Osteoblast (primary cell): ENCODE data around the gene KIF13A. TPM values are rescaled to one million over a fixed set of nuclear protein-coding genes. Genes with fewer than 3 reads are reported as not detected.
"Not testable (repeated sequence)": the region's sequence is repeated elsewhere in the genome, so short reads cannot be mapped to it uniquely, and the experiment has no call there.

ENCODE experiments used
- DNase-seq: peaks from one replicate; pipeline ENCODE4 v3.0.0; 2011; ENCODE audit warnings: low spot score, mixed read lengths; ENCODE audit not compliant: insufficient read length; ENCODE audit errors: missing footprints
- H2AFZ ChIP-seq: 2 replicates; pipeline ENCODE4 v1.6.0; 2011; ENCODE audit warnings: mild to moderate bottlenecking, low read length
- H3K27ac ChIP-seq: 2 replicates; pipeline ENCODE4 v1.5.1; 2011; ENCODE audit warnings: mild to moderate bottlenecking, low read depth, low read length, moderate library complexity
- H3K27me3 ChIP-seq: 2 replicates; pipeline ENCODE4 v1.6.0; 2012; ENCODE audit warnings: mild to moderate bottlenecking, control low read depth, inconsistent platforms, low read length, moderate library complexity; ENCODE audit not compliant: insufficient read depth
- H3K36me3 ChIP-seq: 2 replicates; pipeline ENCODE4 v1.5.1; 2011; ENCODE audit warnings: mild to moderate bottlenecking, low read length, control low read depth, moderate library complexity; ENCODE audit not compliant: insufficient read depth
- H3K4me1 ChIP-seq: 2 replicates; pipeline ENCODE4 v1.5.1; 2011; ENCODE audit warnings: mild to moderate bottlenecking, low read length, control low read depth, moderate library complexity; ENCODE audit not compliant: insufficient read depth
- H3K4me2 ChIP-seq: 2 replicates; pipeline ENCODE4 v1.6.0; 2011; ENCODE audit warnings: mild to moderate bottlenecking, low read length; ENCODE audit not compliant: insufficient read depth
- H3K4me3 ChIP-seq: fragments of 200-600 bp; sonication (generic); 3 replicates; pipeline ENCODE4 v1.5.1; 2012; ENCODE audit warnings: mild to moderate bottlenecking, low read length, inconsistent platforms; ENCODE audit not compliant: insufficient read depth
- H3K79me2 ChIP-seq: 2 replicates; pipeline ENCODE4 v1.6.0; 2012; ENCODE audit warnings: mild to moderate bottlenecking, low read length, control low read depth, inconsistent platforms; ENCODE audit not compliant: insufficient read depth
- H3K9me3 ChIP-seq: 2 replicates; pipeline ENCODE4 v1.5.1; 2011; ENCODE audit warnings: low read depth, low read length, control low read depth
- H4K20me1 ChIP-seq: 2 replicates; pipeline ENCODE4 v1.6.0; 2012; ENCODE audit warnings: mild to moderate bottlenecking, low read length, control low read depth; ENCODE audit not compliant: insufficient read depth
- CTCF ChIP-seq: IDR thresholded peaks from 2 replicates; pipeline ENCODE4 v1.5.1; 2011; ENCODE audit warnings: mild to moderate bottlenecking, low read depth, low read length, moderate library complexity; ENCODE audit errors: extremely low read depth
- total RNA-seq: library from RNA; depleted of rRNA; stranded (reverse); fragments of >200 nt; gene quantifications from 2 replicates; pipeline ENCODE4 v1.2.3, GENCODE V29; 2012

The KIF13A gene
- total RNA-seq, 1 donor = 61.5 TPM

GRCh38 chr6:17845598-17845997 is 141.8 kb downstream of the KIF13A start:
- Histone ChIP-seq H3K4me2 (no peak overlapping the region), H3K36me3 (peaks cover 33% of the 10 kb centered on the region), H3K27ac (no peak overlapping the region), H3K4me3 (no peak overlapping the region), H2AFZ (no peak overlapping the region), H3K27me3 (no peaks in the 10 kb centered on the region), H3K9me3 (no peaks in the 10 kb centered on the region), H3K4me1 (peaks cover under 1% of the 10 kb centered on the region), H4K20me1 (no peaks in the 10 kb centered on the region), H3K79me2 (no peaks in the 10 kb centered on the region)
- no peak for DNase-seq
- no peak for TF ChIP-seq CTCF

- H3K36me3 ChIP-seq = peaks cover 27% of the 10 kb centered on the region
- not testable (repeated sequence) for DNase-seq, H3K9me3 ChIP-seq, H3K27ac ChIP-seq, H3K79me2 ChIP-seq, H3K27me3 ChIP-seq, H3K4me1 ChIP-seq, H2AFZ ChIP-seq, H3K4me2 ChIP-seq, H3K4me3 ChIP-seq, H4K20me1 ChIP-seq
Observed at GRCh38 chr6:17844967-17845366, 142.5 kb downstream of the KIF13A start.

- no peak for TF ChIP-seq CTCF
- H3K79me2 ChIP-seq = no peaks in the 10 kb centered on the region
- no peaks in the 10 kb centered on the region for H3K27me3 ChIP-seq
- H3K4me3 ChIP-seq = no peak overlapping the region
- H3K36me3 ChIP-seq = peaks cover 15% of the 10 kb centered on the region
- H2AFZ ChIP-seq = no peak overlapping the region
- H4K20me1 ChIP-seq = no peaks in the 10 kb centered on the region
- no peak overlapping the region for H3K27ac ChIP-seq
- no peak overlapping the region for H3K4me2 ChIP-seq
- H3K9me3 ChIP-seq = no peaks in the 10 kb centered on the region
- no peak for DNase-seq
- H3K4me1 ChIP-seq = no peaks in the 10 kb centered on the region
Observed at GRCh38 chr6:17842934-17843821, 144.3 kb downstream of the KIF13A start.

- Histone ChIP-seq H3K4me2 (no peak overlapping the region), H3K79me2 (no peaks in the 10 kb centered on the region), H3K27ac (no peak overlapping the region), H3K27me3 (no peaks in the 10 kb centered on the region), H3K4me3 (no peak overlapping the region), H2AFZ (no peak overlapping the region), H4K20me1 (no peaks in the 10 kb centered on the region), H3K4me1 (no peaks in the 10 kb centered on the region), H3K36me3 (peaks cover 17% of the 10 kb centered on the region), H3K9me3 (no peaks in the 10 kb centered on the region)
- TF ChIP-seq CTCF = no peak
- DNase-seq = no peak
Observed at GRCh38 chr6:17842014-17842776, 145.2 kb downstream of the KIF13A start.
